ENCODE measurements around the gene SAMMSON. TPM values are rescaled to one million over a fixed set of nuclear protein-coding genes. Genes with fewer than 3 reads are reported as not detected.

The SAMMSON gene
- total RNA-seq, 4 donors from 2014 or later = 0.34 to 0.94 (median 0.88) TPM; not detected in 1

DNA sequence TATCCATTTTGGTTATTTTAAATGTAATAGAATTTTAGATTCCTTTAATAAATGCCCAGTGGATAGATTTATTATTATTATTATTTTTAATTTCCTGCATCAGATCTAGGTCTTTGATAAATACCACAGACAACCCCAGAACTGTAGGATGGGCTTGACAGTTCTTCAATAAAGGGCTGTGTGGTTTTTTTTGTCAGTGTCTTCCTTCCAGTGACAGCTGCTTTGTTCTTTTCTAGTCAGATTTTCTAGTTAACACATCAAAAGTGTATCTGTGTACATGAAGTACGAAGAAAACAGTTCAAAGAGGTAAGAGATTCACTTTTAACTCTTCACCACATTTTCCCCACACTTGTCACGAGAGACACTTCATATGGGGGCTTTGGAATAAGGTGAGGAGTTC, 120.3 kb downstream of the SAMMSON start:
- no peak for TF ChIP-seq CTCF (IDR thresholded peaks at IDR 0.05; ENCODE audit: low read depth)

Measured in subcutaneous adipose tissue (tissue), 4 donors.